ENCODE measurements around the gene GADD45GIP1. TPM values are rescaled to one million over a fixed set of nuclear protein-coding genes. Genes with fewer than 3 reads are reported as not detected.
A peak's percentile ranks its signal among the peaks of the same experiment; 100 is the strongest.
"Not testable (repeated sequence)": the region's sequence is repeated elsewhere in the genome, so short reads cannot be mapped to it uniquely, and the experiment has no call there.

Gene GADD45GIP1
- polyA plus RNA-seq, 1 of the 3 experiments (the other 2 are of a cell fraction), result 91.8 TPM

GRCh38 chr19:12918253-12918652 is 38.8 kb downstream of the GADD45GIP1 start:
- DNase-seq, result no peak
- no peaks in the 10 kb centered on the region for H3K9me3 ChIP-seq
- no peaks in the 10 kb centered on the region for H3K9me2 ChIP-seq
- no peak overlapping the region for H2AFZ ChIP-seq (ENCODE audit: low read depth)
- no peak overlapping the region for H3K27ac ChIP-seq (ENCODE audit: low read depth in 2 of 2, low read length in 1 of 2)
- H3K4me2 ChIP-seq, result no peak overlapping the region
- peaks cover 4 to 10% of the 10 kb centered on the region in 2 experiments for H3K36me3 ChIP-seq (replicated peaks in 1 of 2; ENCODE audit: control insufficient read depth in 1 of 2, insufficient read depth in 2 of 2, low read length in 1 of 2)
- H3K4me1 ChIP-seq (ENCODE audit: control insufficient read depth in 1 of 2, insufficient read depth in 2 of 2, low read depth in 1 of 2, low read length in 1 of 2), result peaks cover 0 to 10% of the 10 kb centered on the region in 2 experiments; a peak in 1 of 4 replicates
- TF ChIP-seq TCF12 (IDR thresholded peaks at IDR 0.05), result no peak
- no peak for TF ChIP-seq MEF2A (IDR thresholded peaks at IDR 0.05; ENCODE audit: borderline replicate concordance, low read depth)
- TF ChIP-seq, protein P1, sequence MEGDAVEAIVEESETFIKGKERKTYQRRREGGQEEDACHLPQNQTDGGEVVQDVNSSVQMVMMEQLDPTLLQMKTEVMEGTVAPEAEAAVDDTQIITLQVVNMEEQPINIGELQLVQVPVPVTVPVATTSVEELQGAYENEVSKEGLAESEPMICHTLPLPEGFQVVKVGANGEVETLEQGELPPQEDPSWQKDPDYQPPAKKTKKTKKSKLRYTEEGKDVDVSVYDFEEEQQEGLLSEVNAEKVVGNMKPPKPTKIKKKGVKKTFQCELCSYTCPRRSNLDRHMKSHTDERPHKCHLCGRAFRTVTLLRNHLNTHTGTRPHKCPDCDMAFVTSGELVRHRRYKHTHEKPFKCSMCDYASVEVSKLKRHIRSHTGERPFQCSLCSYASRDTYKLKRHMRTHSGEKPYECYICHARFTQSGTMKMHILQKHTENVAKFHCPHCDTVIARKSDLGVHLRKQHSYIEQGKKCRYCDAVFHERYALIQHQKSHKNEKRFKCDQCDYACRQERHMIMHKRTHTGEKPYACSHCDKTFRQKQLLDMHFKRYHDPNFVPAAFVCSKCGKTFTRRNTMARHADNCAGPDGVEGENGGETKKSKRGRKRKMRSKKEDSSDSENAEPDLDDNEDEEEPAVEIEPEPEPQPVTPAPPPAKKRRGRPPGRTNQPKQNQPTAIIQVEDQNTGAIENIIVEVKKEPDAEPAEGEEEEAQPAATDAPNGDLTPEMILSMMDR (IDR thresholded peaks at IDR 0.05), result no peak
- no peak for TF ChIP-seq CHD2 (IDR thresholded peaks at IDR 0.05; ENCODE audit: low read length, partially characterized antibody)
- TF ChIP-seq EZH2phosphoT487 (IDR thresholded peaks at IDR 0.05; ENCODE audit: borderline replicate concordance, low read depth), result no peak
- H3K9ac ChIP-seq, result no peak overlapping the region
- no peaks in the 10 kb centered on the region for H4K20me1 ChIP-seq (ENCODE audit: insufficient read depth)
- CTCF ChIA-PET, result no interaction called here
- POLR2A ChIA-PET, result interaction anchor here (1.1 to 2.1 kb wide), 2 partner anchors 15 to 27 kb away, joined by 4 to 11 read pairs; partner anchors contain the start of genes FARSA and GCDH
- H3K27me3 ChIP-seq (ENCODE audit: insufficient read depth), result no peaks in the 10 kb centered on the region
- no peaks in the 10 kb centered on the region for H3K79me2 ChIP-seq (ENCODE audit: insufficient read depth)
- H3F3A ChIP-seq (replicated peaks; ENCODE audit: insufficient read depth), result peaks cover 21% of the 10 kb centered on the region
- no peak overlapping the region for H3K4me3 ChIP-seq (ENCODE audit: low read depth in 2 of 2, low read length in 1 of 2)
- 95% methylated on average over 14 of the region's 14 CpGs for WGBS (ENCODE audit: low lambda C conversion rate)

DNA sequence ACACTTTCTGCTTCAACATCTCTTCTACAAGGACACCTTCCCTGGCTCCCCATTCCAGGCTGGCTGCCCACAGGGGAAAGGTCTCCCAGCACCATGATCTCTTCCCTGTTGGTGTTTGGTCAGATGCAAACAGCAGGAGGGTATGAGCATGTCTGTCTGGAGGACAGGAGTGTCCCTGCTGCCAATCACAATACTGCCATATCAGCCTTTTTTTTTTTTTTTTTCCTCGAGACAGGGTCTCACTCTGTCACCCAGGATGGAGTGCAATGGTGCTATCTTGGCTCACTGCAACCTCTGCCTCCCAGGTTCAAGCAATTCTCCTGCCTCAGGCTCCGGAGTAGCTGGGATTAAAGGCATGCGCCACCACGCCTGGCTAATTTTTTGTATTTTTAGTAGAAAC is 41.2 kb downstream of the GADD45GIP1 start:
- POLR2A ChIA-PET, result interaction anchor here (0.6 to 0.7 kb wide), 2 partner anchors 8 to 24 kb away, joined by 4 to 5 read pairs; no protein-coding TSS in a partner anchor
- H3K27me3 ChIP-seq (ENCODE audit: insufficient read depth); H3K4me2 ChIP-seq; H4K20me1 ChIP-seq (ENCODE audit: insufficient read depth); H2AFZ ChIP-seq (ENCODE audit: low read depth); H3K9ac ChIP-seq; H3K36me3 ChIP-seq (replicated peaks in 1 of 2; ENCODE audit: control insufficient read depth in 1 of 2, insufficient read depth in 2 of 2, low read length in 1 of 2); H3K27ac ChIP-seq (ENCODE audit: low read depth in 2 of 2, low read length in 1 of 2); DNase-seq; H3K4me3 ChIP-seq (ENCODE audit: low read depth in 2 of 2, low read length in 1 of 2); H3K9me2 ChIP-seq; H3K9me3 ChIP-seq; H3K79me2 ChIP-seq (ENCODE audit: insufficient read depth): not testable (repeated sequence)
- H3K4me1 ChIP-seq (ENCODE audit: control insufficient read depth in 1 of 2, insufficient read depth in 2 of 2, low read depth in 1 of 2, low read length in 1 of 2), result peaks cover 5 to 22% of the 10 kb centered on the region in 2 experiments; a peak in 3 of 4 replicates
- WGBS (ENCODE audit: low lambda C conversion rate), result 97% methylated on average over 4 of the region's 4 CpGs
- CTCF ChIA-PET, result interaction anchor here (0.9 to 1.6 kb wide), 3 partner anchors 17 to 155 kb away, joined by 3 to 7 read pairs (median 4); no protein-coding TSS in a partner anchor
- peaks cover 13% of the 10 kb centered on the region for H3F3A ChIP-seq (replicated peaks; ENCODE audit: insufficient read depth)

DNA sequence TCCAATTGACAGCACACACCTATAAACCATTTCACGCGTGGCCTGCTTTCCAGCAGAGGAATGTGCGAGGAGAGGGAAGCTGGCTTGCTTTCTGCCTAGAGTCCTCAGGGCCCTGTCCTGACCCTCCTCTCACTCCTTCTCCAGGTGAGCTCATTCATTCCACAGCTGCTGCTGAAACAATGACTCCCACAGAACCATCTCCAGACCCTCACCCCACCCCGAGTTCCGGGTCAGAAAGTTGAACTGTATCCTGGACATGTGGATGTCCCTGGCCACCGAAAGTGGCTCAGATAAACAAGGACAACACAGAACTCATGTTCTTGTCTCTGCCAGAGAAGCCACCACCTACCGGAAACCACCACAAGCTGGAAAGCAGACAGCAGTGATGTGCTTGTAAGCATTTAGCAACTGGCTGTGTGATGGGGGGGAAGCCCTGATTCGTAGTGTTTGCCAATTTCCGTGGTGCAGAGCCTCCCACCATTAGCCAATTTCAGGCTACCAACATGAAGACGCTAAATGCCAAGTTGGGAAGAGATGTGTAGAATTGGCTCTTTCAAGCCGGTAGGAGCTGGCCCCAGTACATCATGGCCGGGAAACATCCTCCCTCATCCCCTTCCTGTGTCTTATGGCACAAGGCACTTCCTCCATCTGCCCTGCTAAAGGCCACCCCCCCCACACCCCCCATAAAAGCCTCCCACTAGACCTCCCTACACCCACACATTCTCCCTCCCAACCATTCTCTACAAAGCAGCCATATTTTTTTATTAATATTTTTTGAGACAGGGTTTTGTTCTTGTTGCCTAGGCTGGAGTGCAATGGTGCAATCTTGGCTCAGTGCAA is 43.0 kb downstream of the GADD45GIP1 start:
- DNase-seq, result no peak
- Histone ChIP-seq H3K4me2 (no peak overlapping the region), H4K20me1 (ENCODE audit: insufficient read depth) (no peaks in the 10 kb centered on the region), H3K27ac (ENCODE audit: low read depth in 2 of 2, low read length in 1 of 2) (peak overlapping the region in 1 of 2 experiments; percentile 78; a peak in 2 of 4 replicates), H3K36me3 (replicated peaks in 1 of 2; ENCODE audit: control insufficient read depth in 1 of 2, insufficient read depth in 2 of 2, low read length in 1 of 2) (no peaks in the 10 kb centered on the region), H3K79me2 (ENCODE audit: insufficient read depth) (no peaks in the 10 kb centered on the region), H3K27me3 (ENCODE audit: insufficient read depth) (no peaks in the 10 kb centered on the region), H3K9ac (no peak overlapping the region), H2AFZ (ENCODE audit: low read depth) (no peak overlapping the region), H3K9me3 (no peaks in the 10 kb centered on the region), H3F3A (replicated peaks; ENCODE audit: insufficient read depth) (no peaks in the 10 kb centered on the region), H3K9me2 (no peaks in the 10 kb centered on the region), H3K4me1 (ENCODE audit: control insufficient read depth in 1 of 2, insufficient read depth in 2 of 2, low read depth in 1 of 2, low read length in 1 of 2) (peaks cover 5 to 22% of the 10 kb centered on the region in 2 experiments; a peak in 3 of 4 replicates), H3K4me3 (ENCODE audit: low read depth in 2 of 2, low read length in 1 of 2) (no peak overlapping the region)
- 93% methylated on average over 12 of the region's 12 CpGs for WGBS (ENCODE audit: low lambda C conversion rate)
- CTCF ChIA-PET, result interaction anchor here (0.5 to 1.9 kb wide), 8 partner anchors 12 to 89 kb away, joined by 3 to 6 read pairs (median 3); partner anchors contain the start of gene GCDH
- POLR2A ChIA-PET, result interaction anchor here (0.7 to 1.7 kb wide), 6 partner anchors 10 to 29 kb away, joined by 3 to 7 read pairs (median 4); partner anchors contain the start of genes CALR and FARSA
- TF ChIP-seq RCOR1 (IDR thresholded peaks at IDR 0.05; ENCODE audit: low read length) (no peak), EZH2phosphoT487 (IDR thresholded peaks at IDR 0.05; ENCODE audit: borderline replicate concordance, low read depth) (no peak), TAF1 (IDR thresholded peaks at IDR 0.05; ENCODE audit: borderline replicate concordance, low read depth, low read length) (no peak), JUND (IDR thresholded peaks at IDR 0.05) (no peak), RFX5 (IDR thresholded peaks at IDR 0.05; ENCODE audit: low read length) (no peak), MAX (IDR thresholded peaks at IDR 0.05; ENCODE audit: low read depth) (no peak), FOXJ3 (CRISPR knock-in tag; IDR thresholded peaks at IDR 0.05) (no peak)
- TF ChIP-seq, protein P2, sequence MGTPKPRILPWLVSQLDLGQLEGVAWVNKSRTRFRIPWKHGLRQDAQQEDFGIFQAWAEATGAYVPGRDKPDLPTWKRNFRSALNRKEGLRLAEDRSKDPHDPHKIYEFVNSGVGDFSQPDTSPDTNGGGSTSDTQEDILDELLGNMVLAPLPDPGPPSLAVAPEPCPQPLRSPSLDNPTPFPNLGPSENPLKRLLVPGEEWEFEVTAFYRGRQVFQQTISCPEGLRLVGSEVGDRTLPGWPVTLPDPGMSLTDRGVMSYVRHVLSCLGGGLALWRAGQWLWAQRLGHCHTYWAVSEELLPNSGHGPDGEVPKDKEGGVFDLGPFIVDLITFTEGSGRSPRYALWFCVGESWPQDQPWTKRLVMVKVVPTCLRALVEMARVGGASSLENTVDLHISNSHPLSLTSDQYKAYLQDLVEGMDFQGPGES (IDR thresholded peaks at IDR 0.05; ENCODE audit: low read depth, low read length), result no peak
- TF ChIP-seq, protein P3, sequence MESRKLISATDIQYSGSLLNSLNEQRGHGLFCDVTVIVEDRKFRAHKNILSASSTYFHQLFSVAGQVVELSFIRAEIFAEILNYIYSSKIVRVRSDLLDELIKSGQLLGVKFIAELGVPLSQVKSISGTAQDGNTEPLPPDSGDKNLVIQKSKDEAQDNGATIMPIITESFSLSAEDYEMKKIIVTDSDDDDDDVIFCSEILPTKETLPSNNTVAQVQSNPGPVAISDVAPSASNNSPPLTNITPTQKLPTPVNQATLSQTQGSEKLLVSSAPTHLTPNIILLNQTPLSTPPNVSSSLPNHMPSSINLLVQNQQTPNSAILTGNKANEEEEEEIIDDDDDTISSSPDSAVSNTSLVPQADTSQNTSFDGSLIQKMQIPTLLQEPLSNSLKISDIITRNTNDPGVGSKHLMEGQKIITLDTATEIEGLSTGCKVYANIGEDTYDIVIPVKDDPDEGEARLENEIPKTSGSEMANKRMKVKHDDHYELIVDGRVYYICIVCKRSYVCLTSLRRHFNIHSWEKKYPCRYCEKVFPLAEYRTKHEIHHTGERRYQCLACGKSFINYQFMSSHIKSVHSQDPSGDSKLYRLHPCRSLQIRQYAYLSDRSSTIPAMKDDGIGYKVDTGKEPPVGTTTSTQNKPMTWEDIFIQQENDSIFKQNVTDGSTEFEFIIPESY (IDR thresholded peaks at IDR 0.05; ENCODE audit: borderline replicate concordance, low read depth), result no peak
